ENCODE results near the gene PARD3B. TPM values are rescaled to one million over a fixed set of nuclear protein-coding genes. Genes with fewer than 3 reads are reported as not detected.

PARD3B gene
- total and polyA plus RNA-seq, 7 donors = 0.42 to 6.0 (median 4.8) TPM

GRCh38 chr2:205580212-205580987 is 1035.1 kb downstream of the PARD3B start:
- no peaks in the 10 kb centered on the region for H3K27me3 ChIP-seq (ENCODE audit: insufficient read depth in 3 of 3, low read length in 2 of 3)
- no peaks in the 10 kb centered on the region for H3K9me3 ChIP-seq
- TF ChIP-seq CTCF (IDR thresholded peaks at IDR 0.05) = no peak
- no peaks in the 10 kb centered on the region for H3K36me3 ChIP-seq (ENCODE audit: insufficient read depth in 1 of 2, low read depth in 1 of 2)
- ATAC-seq (no peak), DNase-seq (no peak)
- no peak overlapping the region for H3K4me3 ChIP-seq
- no peak overlapping the region for H3K27ac ChIP-seq
- intact Hi-C loops (cut with DNase I) = no loop called here
- WGBS, 3 donors = 84 to 89% (median 86%) methylated on average over 8 of the region's 8 CpGs
- H3K4me1 ChIP-seq = no peaks in the 10 kb centered on the region

- DNase-seq = no peak
- Histone ChIP-seq H3K4me3 (no peak overlapping the region), H3K27me3 (ENCODE audit: insufficient read depth in 3 of 3, low read length in 2 of 3) (no peaks in the 10 kb centered on the region), H3K27ac (no peak overlapping the region), H3K4me1 (no peaks in the 10 kb centered on the region), H3K36me3 (ENCODE audit: insufficient read depth in 1 of 2, low read depth in 1 of 2) (no peaks in the 10 kb centered on the region), H3K9me3 (no peaks in the 10 kb centered on the region)
- no peak for ATAC-seq
- WGBS, 3 donors = 52 to 59% (median 55%) methylated on average over 2 of the region's 2 CpGs
- intact Hi-C loops (cut with DNase I) = no loop called here
- no peak for TF ChIP-seq CTCF (IDR thresholded peaks at IDR 0.05)
Observed at GRCh38 chr2:205582366-205582765, 1037.1 kb downstream of the PARD3B start.

- 61 to 63% (median 61%) methylated on average over 10 of the region's 10 CpGs for WGBS, 3 donors
- Histone ChIP-seq H3K27ac (no peak overlapping the region), H3K36me3 (ENCODE audit: insufficient read depth in 1 of 2, low read depth in 1 of 2) (no peaks in the 10 kb centered on the region), H3K4me1 (no peaks in the 10 kb centered on the region), H3K9me3 (no peaks in the 10 kb centered on the region), H3K4me3 (no peak overlapping the region), H3K27me3 (ENCODE audit: insufficient read depth in 3 of 3, low read length in 2 of 3) (no peaks in the 10 kb centered on the region)
- DNase-seq (no peak), ATAC-seq (no peak)
- TF ChIP-seq CTCF (IDR thresholded peaks at IDR 0.05) = no peak
- intact Hi-C loops (cut with DNase I) = no loop called here
Observed at GRCh38 chr2:205585449-205586383, 1040.4 kb downstream of the PARD3B start.

- Histone ChIP-seq H3K27ac (no peak overlapping the region), H3K9me3 (no peaks in the 10 kb centered on the region), H3K4me3 (no peak overlapping the region), H3K36me3 (ENCODE audit: insufficient read depth in 1 of 2, low read depth in 1 of 2) (no peaks in the 10 kb centered on the region), H3K4me1 (no peaks in the 10 kb centered on the region), H3K27me3 (ENCODE audit: insufficient read depth in 3 of 3, low read length in 2 of 3) (no peaks in the 10 kb centered on the region)
- intact Hi-C loops (cut with DNase I) = no loop called here
- no peak for ATAC-seq
- TF ChIP-seq CTCF (IDR thresholded peaks at IDR 0.05) = no peak
- DNase-seq = no peak
- 90 to 95% (median 93%) methylated on average over 5 of the region's 5 CpGs for WGBS, 3 donors
Observed at GRCh38 chr2:205586626-205587025, 1041.4 kb downstream of the PARD3B start.
